Neural cell (in vitro differentiated cells): ENCODE results near the gene ADAR. TPM values are rescaled to one million over a fixed set of nuclear protein-coding genes. Genes with fewer than 3 reads are reported as not detected.

Source experiments
- H2AFZ ChIP-seq: fragments of 200-600, 300-800 bp; sonication (generic), shearing (Covaris generic); 2 replicates; pipeline ENCODE4 v1.6.0; 2014; ENCODE audit warnings: low read depth, mild to moderate bottlenecking, antibody characterized with exemption, low read length, moderate library complexity
- H3F3A ChIP-seq: fragments of 200-600 bp; shearing (Covaris generic); 2 replicates; pipeline ENCODE4 v1.6.1; 2016; ENCODE audit warnings: mild to moderate bottlenecking, moderate library complexity, mixed read lengths, antibody characterized with exemption, low read length; ENCODE audit not compliant: insufficient read depth, poor library complexity, severe bottlenecking
- H3K27ac ChIP-seq: fragments of 200-600, 300-800 bp; sonication (generic), shearing (Covaris generic); 2 replicates; pipeline ENCODE4 v1.5.1; 2014; ENCODE audit warnings: mild to moderate bottlenecking, low read length, moderate library complexity
- H3K27me3 ChIP-seq: fragments of 300-800, 200-600 bp; sonication (generic), shearing (Covaris generic); 2 replicates; pipeline ENCODE4 v1.6.0; 2014; ENCODE audit warnings: mild to moderate bottlenecking, low read depth, low read length, moderate library complexity; ENCODE audit not compliant: insufficient read depth
- H3K36me3 ChIP-seq: fragments of 300-800, 200-600 bp; sonication (generic), shearing (Covaris generic); 2 replicates; pipeline ENCODE4 v1.5.1; 2014; ENCODE audit warnings: mild to moderate bottlenecking, antibody characterized with exemption, low read length, moderate library complexity; ENCODE audit not compliant: insufficient read depth
- H3K4me2 ChIP-seq: fragments of 300-800, 200-600 bp; sonication (generic), shearing (Covaris generic); 2 replicates; pipeline ENCODE4 v1.6.0; 2014; ENCODE audit warnings: mild to moderate bottlenecking, low read length
- H3K4me3 ChIP-seq: fragments of 300-800, 200-600 bp; sonication (generic), shearing (Covaris generic); 2 replicates; pipeline ENCODE4 v1.5.1; 2014; ENCODE audit warnings: mild to moderate bottlenecking, low read length, moderate library complexity
- H3K79me2 ChIP-seq: fragments of 200-600 bp; shearing (Covaris generic); replicated peaks from 2 replicates; pipeline ENCODE4 v1.6.0; 2014; ENCODE audit warnings: mild to moderate bottlenecking, low read length, moderate library complexity; ENCODE audit not compliant: insufficient read depth
- H3K9ac ChIP-seq: fragments of 300-800, 200-600 bp; sonication (generic), shearing (Covaris generic); 2 replicates; pipeline ENCODE4 v1.6.1; 2016; ENCODE audit warnings: mild to moderate bottlenecking, low read length, mixed read lengths
- H3K9me2 ChIP-seq: fragments of 200-600 bp; shearing (Covaris generic); 2 replicates; pipeline ENCODE4 v1.6.1; 2016; ENCODE audit warnings: mild to moderate bottlenecking, low read length, mixed read lengths; ENCODE audit not compliant: insufficient read depth
- H3K9me3 ChIP-seq: fragments of 200-600, 300-800 bp; sonication (generic), shearing (Covaris generic); 2 replicates; pipeline ENCODE4 v1.6.1; 2016; ENCODE audit warnings: mild to moderate bottlenecking, mixed run types, low read length, moderate library complexity, mixed read lengths
- H4K20me1 ChIP-seq: fragments of 200-600 bp; shearing (Covaris generic); 2 replicates; pipeline ENCODE4 v1.6.1; 2016; ENCODE audit warnings: mild to moderate bottlenecking, mixed run types; ENCODE audit not compliant: insufficient read depth
- CTCF ChIP-seq: fragments of 450-650 bp; IDR thresholded peaks from 2 replicates; pipeline ENCODE4 v1.5.1; 2014; ENCODE audit warnings: antibody characterized with exemption, mild to moderate bottlenecking, moderate library complexity; ENCODE audit not compliant: poor library complexity, severe bottlenecking
- EP300 ChIP-seq: fragments of 450-650 bp; conservative IDR thresholded peaks from 2 replicates; pipeline ENCODE4 v1.6.1; 2014; ENCODE audit warnings: antibody characterized with exemption, mild to moderate bottlenecking, moderate library complexity; ENCODE audit not compliant: poor library complexity, severe bottlenecking
- EZH2 ChIP-seq: fragments of 200-600, 300-800 bp; shearing (Covaris generic), sonication (generic); IDR thresholded peaks from 2 replicates; pipeline ENCODE4 v1.6.1; 2014; ENCODE audit warnings: antibody characterized with exemption, low read length, borderline replicate concordance, mild to moderate bottlenecking; ENCODE audit not compliant: insufficient read depth, poor library complexity, severe bottlenecking
- MXI1 ChIP-seq: fragments of 450-650 bp; conservative IDR thresholded peaks from 2 replicates; pipeline ENCODE4 v1.6.1; 2014; ENCODE audit warnings: antibody characterized with exemption, mild to moderate bottlenecking; ENCODE audit not compliant: poor library complexity, severe bottlenecking
- POLR2AphosphoS5 ChIP-seq: IDR thresholded peaks from 2 replicates; pipeline ENCODE4 v1.6.1; 2012
- RAD21 ChIP-seq: fragments of 450-650 bp; conservative IDR thresholded peaks from 2 replicates; pipeline ENCODE4 v1.6.1; 2014; ENCODE audit warnings: antibody characterized with exemption, mild to moderate bottlenecking, moderate library complexity
- REST ChIP-seq: IDR thresholded peaks from 2 replicates; pipeline ENCODE4 v1.6.1; 2012; ENCODE audit warnings: borderline replicate concordance
- SMC3 ChIP-seq: fragments of 450-650 bp; conservative IDR thresholded peaks from 2 replicates; pipeline ENCODE4 v1.6.1; 2014; ENCODE audit warnings: antibody characterized with exemption, mild to moderate bottlenecking, moderate library complexity; ENCODE audit not compliant: poor library complexity
- TAF1 ChIP-seq: IDR thresholded peaks from 2 replicates; pipeline ENCODE4 v1.6.1; 2012; ENCODE audit warnings: low read depth
- polyA plus RNA-seq: library from polyadenylated mRNA; depleted of rRNA; stranded (reverse); fragments of >200 nt; gene quantifications from 2 replicates; pipeline ENCODE4 v1.2.3, GENCODE V29; 2014

Gene ADAR
- polyA plus RNA-seq, 1 donor from 2014 or later: 51.4 TPM

- Histone ChIP-seq H3K9me2 (no peaks in the 10 kb centered on the region), H3K4me3 (peak overlapping the region; percentile 15), H2AFZ (no peak overlapping the region), H3K9me3 (no peaks in the 10 kb centered on the region), H3K36me3 (no peaks in the 10 kb centered on the region), H3K27ac (no peak overlapping the region), H3K79me2 (peaks cover 6% of the 10 kb centered on the region), H3K27me3 (no peaks in the 10 kb centered on the region), H3K9ac (no peak overlapping the region), H3K4me2 (no peak overlapping the region), H4K20me1 (no peaks in the 10 kb centered on the region), H3F3A (no peaks in the 10 kb centered on the region)
- no peak for TF ChIP-seq SMC3
- TF ChIP-seq MXI1: no peak
- TF ChIP-seq EZH2: no peak
- no peak for TF ChIP-seq POLR2AphosphoS5
- no peak for TF ChIP-seq EP300
Measured at GRCh38 chr1:154572468-154573167, 35.4 kb downstream of the ADAR start.

DNA sequence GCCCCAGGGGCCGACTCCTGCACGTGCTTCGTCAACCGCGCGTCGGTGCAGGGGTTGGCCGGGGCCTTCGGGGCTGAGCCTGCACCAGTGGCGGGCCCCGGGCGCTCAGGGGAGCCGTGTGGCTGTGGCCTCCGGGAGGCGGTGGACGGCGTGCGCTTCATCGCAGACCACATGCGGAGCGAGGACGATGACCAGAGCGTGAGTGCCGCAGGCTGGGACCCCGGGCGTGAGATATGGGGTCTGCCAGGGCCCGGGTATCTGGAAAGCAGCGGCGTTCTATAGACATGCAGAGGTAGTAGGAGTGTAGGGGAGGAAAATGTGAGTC, 36.1 kb downstream of the ADAR start:
- Histone ChIP-seq H3K27me3 (no peaks in the 10 kb centered on the region), H3K4me2 (no peak overlapping the region), H3K27ac (no peak overlapping the region), H3K9me2 (no peaks in the 10 kb centered on the region), H2AFZ (no peak overlapping the region), H4K20me1 (no peaks in the 10 kb centered on the region), H3K9me3 (no peaks in the 10 kb centered on the region), H3F3A (no peaks in the 10 kb centered on the region), H3K36me3 (no peaks in the 10 kb centered on the region), H3K79me2 (peaks cover 12% of the 10 kb centered on the region), H3K9ac (no peak overlapping the region), H3K4me3 (no peak overlapping the region)
- no peak for TF ChIP-seq EZH2
- no peak for TF ChIP-seq EP300
- no peak for TF ChIP-seq RAD21
- TF ChIP-seq TAF1: no peak
- no peak for TF ChIP-seq MXI1

DNA sequence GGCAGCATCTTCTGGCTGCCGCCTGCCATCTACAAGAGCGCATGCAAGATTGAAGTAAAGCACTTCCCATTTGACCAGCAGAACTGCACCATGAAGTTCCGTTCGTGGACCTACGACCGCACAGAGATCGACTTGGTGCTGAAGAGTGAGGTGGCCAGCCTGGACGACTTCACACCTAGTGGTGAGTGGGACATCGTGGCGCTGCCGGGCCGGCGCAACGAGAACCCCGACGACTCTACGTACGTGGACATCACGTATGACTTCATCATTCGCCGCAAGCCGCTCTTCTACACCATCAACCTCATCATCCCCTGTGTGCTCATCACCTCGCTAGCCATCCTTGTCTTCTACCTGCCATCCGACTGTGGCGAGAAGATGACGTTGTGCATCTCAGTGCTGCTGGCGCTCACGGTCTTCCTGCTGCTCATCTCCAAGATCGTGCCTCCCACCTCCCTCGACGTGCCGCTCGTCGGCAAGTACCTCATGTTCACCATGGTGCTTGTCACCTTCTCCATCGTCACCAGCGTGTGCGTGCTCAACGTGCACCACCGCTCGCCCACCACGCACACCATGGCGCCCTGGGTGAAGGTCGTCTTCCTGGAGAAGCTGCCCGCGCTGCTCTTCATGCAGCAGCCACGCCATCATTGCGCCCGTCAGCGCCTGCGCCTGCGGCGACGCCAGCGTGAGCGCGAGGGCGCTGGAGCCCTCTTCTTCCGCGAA, 36.6 kb downstream of the ADAR start:
- no peak overlapping the region for H2AFZ ChIP-seq
- H3K9ac ChIP-seq: no peak overlapping the region
- no peaks in the 10 kb centered on the region for H3K27me3 ChIP-seq
- no peaks in the 10 kb centered on the region for H3K9me3 ChIP-seq
- no peaks in the 10 kb centered on the region for H4K20me1 ChIP-seq
- TF ChIP-seq REST: no peak
- TF ChIP-seq EZH2: no peak
- no peak for TF ChIP-seq SMC3
- no peak for TF ChIP-seq EP300
- TF ChIP-seq CTCF: no peak
- no peak overlapping the region for H3K4me2 ChIP-seq
- H3K36me3 ChIP-seq: no peaks in the 10 kb centered on the region
- no peak overlapping the region for H3K27ac ChIP-seq
- H3K79me2 ChIP-seq: peaks cover 14% of the 10 kb centered on the region
- no peaks in the 10 kb centered on the region for H3K9me2 ChIP-seq
- H3K4me3 ChIP-seq: no peak overlapping the region
- no peaks in the 10 kb centered on the region for H3F3A ChIP-seq
